ENCODE results near the gene FAT1.

Gene FAT1

DNA sequence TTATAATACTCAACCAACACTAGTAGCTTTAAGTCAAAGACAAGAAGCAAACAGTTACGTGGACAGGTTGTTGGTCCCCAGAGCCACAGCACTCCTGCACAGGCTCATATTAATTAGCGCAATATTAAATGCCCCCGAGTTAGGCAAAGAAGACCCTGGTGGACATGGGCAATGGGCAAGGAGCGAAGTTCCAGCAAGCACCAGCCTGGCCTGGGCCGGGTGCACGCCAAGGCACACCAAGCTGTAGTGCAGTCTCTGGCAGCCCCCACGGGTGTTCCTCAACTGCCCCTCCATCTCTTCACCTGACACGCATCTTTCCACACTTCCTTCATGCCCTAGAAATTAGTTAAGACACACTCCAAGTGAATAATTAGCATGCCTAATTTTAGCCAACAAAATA is 20.1 kb downstream of the FAT1 start:
- no peak for DNase-seq (ENCODE audit: low read depth)
- no peak overlapping the region for H3K4me3 ChIP-seq (ENCODE audit: low read depth, low read length)
- TF ChIP-seq, protein P1, sequence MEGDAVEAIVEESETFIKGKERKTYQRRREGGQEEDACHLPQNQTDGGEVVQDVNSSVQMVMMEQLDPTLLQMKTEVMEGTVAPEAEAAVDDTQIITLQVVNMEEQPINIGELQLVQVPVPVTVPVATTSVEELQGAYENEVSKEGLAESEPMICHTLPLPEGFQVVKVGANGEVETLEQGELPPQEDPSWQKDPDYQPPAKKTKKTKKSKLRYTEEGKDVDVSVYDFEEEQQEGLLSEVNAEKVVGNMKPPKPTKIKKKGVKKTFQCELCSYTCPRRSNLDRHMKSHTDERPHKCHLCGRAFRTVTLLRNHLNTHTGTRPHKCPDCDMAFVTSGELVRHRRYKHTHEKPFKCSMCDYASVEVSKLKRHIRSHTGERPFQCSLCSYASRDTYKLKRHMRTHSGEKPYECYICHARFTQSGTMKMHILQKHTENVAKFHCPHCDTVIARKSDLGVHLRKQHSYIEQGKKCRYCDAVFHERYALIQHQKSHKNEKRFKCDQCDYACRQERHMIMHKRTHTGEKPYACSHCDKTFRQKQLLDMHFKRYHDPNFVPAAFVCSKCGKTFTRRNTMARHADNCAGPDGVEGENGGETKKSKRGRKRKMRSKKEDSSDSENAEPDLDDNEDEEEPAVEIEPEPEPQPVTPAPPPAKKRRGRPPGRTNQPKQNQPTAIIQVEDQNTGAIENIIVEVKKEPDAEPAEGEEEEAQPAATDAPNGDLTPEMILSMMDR (conservative IDR thresholded peaks at IDR 0.05; ENCODE audit: low read depth, low read length): no peak

DNA sequence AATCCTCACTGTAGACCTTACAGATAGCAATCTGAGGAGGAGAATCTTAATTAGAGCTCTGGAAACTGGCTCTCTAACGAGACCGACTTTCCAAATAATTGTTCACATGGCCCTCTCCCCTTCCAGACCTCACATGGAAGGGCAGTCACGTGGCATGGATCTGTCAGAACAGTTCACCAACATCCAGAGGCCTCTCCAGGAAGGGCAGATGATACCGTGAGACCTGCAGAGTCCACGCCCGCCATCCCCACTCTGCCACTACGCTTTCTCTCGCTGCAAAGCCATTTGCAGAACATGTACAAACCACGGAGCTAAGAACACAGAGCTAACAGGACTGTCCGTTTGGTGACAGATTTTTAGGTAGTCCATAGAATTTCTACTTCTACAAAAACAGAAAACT is 20.7 kb downstream of the FAT1 start:
- no peak for DNase-seq (ENCODE audit: low read depth)
- no peak overlapping the region for H3K4me3 ChIP-seq (ENCODE audit: low read depth, low read length)
- TF ChIP-seq, protein P1 (conservative IDR thresholded peaks at IDR 0.05; ENCODE audit: low read depth, low read length): no peak

- TF ChIP-seq, protein P1 (conservative IDR thresholded peaks at IDR 0.05; ENCODE audit: low read depth, low read length): no peak
- H3K4me3 ChIP-seq (ENCODE audit: low read depth, low read length): no peak overlapping the region
- DNase-seq (ENCODE audit: low read depth): peak; percentile 20
Observed at GRCh38 chr4:186702297-186702696, 21.4 kb downstream of the FAT1 start.

DNA sequence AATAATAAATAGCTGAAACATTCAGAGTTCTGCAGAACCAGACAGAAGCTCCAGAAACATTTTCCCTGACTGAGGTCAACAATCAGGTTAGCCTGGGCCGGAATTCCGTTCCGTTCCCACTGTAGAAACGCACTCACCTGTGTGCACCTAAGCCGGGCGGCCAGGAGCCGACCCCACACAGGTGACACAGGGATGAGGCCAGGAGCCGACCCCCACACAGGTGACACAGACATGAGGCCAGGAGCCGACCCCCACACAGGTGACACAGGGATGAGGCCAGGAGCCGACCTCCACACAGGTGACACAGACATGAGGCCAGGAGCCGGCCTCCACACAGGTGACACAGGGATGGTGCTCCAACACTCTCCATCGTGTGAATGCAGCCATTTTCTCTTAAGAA is 21.9 kb downstream of the FAT1 start:
- DNase-seq (ENCODE audit: low read depth): no peak
- TF ChIP-seq, protein P1 (conservative IDR thresholded peaks at IDR 0.05; ENCODE audit: low read depth, low read length): no peak
- H3K4me3 ChIP-seq (ENCODE audit: low read depth, low read length): no peak overlapping the region

DNA sequence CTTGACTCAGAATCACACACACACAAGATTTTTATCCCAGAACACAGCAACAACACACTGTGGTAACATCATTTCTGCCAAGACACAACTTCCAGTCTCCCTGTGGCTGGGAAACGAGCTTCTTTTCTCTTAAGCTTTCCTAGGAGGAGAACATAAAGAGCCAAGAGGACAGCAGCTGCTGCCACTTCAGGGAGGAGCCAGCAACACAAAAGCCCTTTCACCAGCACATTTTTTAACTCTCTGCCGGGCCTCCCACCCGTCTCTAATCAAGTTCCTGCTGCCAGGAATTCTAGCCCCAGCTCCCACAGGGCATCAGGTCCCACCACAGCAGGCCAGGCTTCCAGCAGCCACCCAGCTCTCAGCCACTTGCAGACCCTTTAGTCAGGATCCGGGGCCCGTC is 22.4 kb downstream of the FAT1 start:
- TF ChIP-seq, protein P1 (conservative IDR thresholded peaks at IDR 0.05; ENCODE audit: low read depth, low read length): no peak
- peak; percentile 51 for DNase-seq (ENCODE audit: low read depth)
- no peak overlapping the region for H3K4me3 ChIP-seq (ENCODE audit: low read depth, low read length)

DNA sequence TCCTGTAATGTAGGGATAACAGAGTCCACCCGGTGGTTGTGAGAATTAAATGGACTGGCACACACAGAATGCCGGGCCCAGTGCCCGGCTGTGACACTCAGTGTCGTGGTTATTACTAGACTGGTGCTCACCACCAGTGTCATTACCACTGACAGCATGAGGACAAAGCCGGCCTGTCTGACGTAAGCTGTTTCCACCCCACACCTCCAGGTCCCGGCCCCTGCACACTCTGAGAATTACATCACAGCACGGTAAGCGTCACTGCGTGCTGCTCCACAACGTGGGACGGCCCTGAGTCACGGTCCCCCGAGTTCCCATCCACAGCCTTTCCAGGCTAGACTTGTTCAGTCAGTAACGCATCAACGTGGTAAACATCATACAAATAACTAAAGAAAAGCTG is 22.9 kb downstream of the FAT1 start:
- no peak for DNase-seq (ENCODE audit: low read depth)
- TF ChIP-seq, protein P1 (conservative IDR thresholded peaks at IDR 0.05; ENCODE audit: low read depth, low read length): no peak
- H3K4me3 ChIP-seq (ENCODE audit: low read depth, low read length): no peak overlapping the region

- TF ChIP-seq, protein P1 (conservative IDR thresholded peaks at IDR 0.05; ENCODE audit: low read depth, low read length): no peak
- DNase-seq (ENCODE audit: low read depth): no peak
- H3K4me3 ChIP-seq (ENCODE audit: low read depth, low read length): no peak overlapping the region
Observed at GRCh38 chr4:186699881-186700397, 23.7 kb downstream of the FAT1 start.

Measured in choroid plexus epithelial cell (primary cell).